ENCODE measurements around the gene TMEM25. TPM values are rescaled to one million over a fixed set of nuclear protein-coding genes. Genes with fewer than 3 reads are reported as not detected.

TMEM25 gene
- total and polyA plus RNA-seq, 4 donors: 5.5 to 19.9 (median 7.2) TPM

GRCh38 chr11:118535261-118535660, 4.3 kb downstream of the TMEM25 start:
- TF ChIP-seq CTCF (IDR thresholded peaks at IDR 0.05; ENCODE audit: low read depth, low read length, missing input control): no peak
- no peak for TF ChIP-seq ATF3 (IDR thresholded peaks at IDR 0.05)
- TF ChIP-seq JUND (IDR thresholded peaks at IDR 0.05): no peak
- TF ChIP-seq FOXA2 (IDR thresholded peaks at IDR 0.05): no peak
- no peak for TF ChIP-seq YY1 (IDR thresholded peaks at IDR 0.05)
- no peak for TF ChIP-seq RXRA (IDR thresholded peaks at IDR 0.05)
- no peak for TF ChIP-seq GABPA (IDR thresholded peaks at IDR 0.05 in 1 of 2, conservative IDR thresholded peaks at IDR 0.05 in 1 of 2)
- no peak for TF ChIP-seq ZBTB33 (IDR thresholded peaks at IDR 0.05)
- TF ChIP-seq REST (IDR thresholded peaks at IDR 0.05): no peak
- no peak for TF ChIP-seq SP1 (IDR thresholded peaks at IDR 0.05)
- TF ChIP-seq HNF4G (IDR thresholded peaks at IDR 0.05): no peak
- TF ChIP-seq HNF4A (conservative IDR thresholded peaks at IDR 0.05): no peak
- TF ChIP-seq NR2F2 (IDR thresholded peaks at IDR 0.05): no peak
- no peak for TF ChIP-seq MAX (IDR thresholded peaks at IDR 0.05)
- no peak for TF ChIP-seq RAD21 (IDR thresholded peaks at IDR 0.05)
- TF ChIP-seq EGR1 (IDR thresholded peaks at IDR 0.05; ENCODE audit: low read depth in 2 of 2): no peak
- no peak for TF ChIP-seq TAF1 (conservative IDR thresholded peaks at IDR 0.05)
- no peak for TF ChIP-seq FOXA1 (IDR thresholded peaks at IDR 0.05)
- H3K9ac ChIP-seq (ENCODE audit: low read depth in 1 of 2, low read length in 2 of 2): no peak overlapping the region
- H3K4me1 ChIP-seq (ENCODE audit: control insufficient read depth in 4 of 4, insufficient read depth in 4 of 4, low read length in 3 of 4): peaks cover 11 to 44% (median 30%) of the 10 kb centered on the region in 4 donors
- no peaks in the 10 kb centered on the region for H3K9me3 ChIP-seq (ENCODE audit: control insufficient read depth in 4 of 4, low read length in 3 of 4)
- no peak overlapping the region for H3K4me3 ChIP-seq (ENCODE audit: low read depth in 1 of 3, low read length in 3 of 3)
- H3K27ac ChIP-seq (ENCODE audit: low read depth in 1 of 2, low read length in 2 of 2): no peak overlapping the region
- H3K36me3 ChIP-seq (ENCODE audit: control insufficient read depth in 4 of 4, insufficient read depth in 3 of 4, low read depth in 1 of 4, low read length in 3 of 4): peaks cover 0 to 4% (median 0%) of the 10 kb centered on the region in 4 donors
- H3K27me3 ChIP-seq (ENCODE audit: control insufficient read depth in 4 of 4, insufficient read depth in 4 of 4, low read length in 3 of 4): no peaks in the 10 kb centered on the region
- no peak for DNase-seq (ENCODE audit: low spot score)
- 89% methylated on average over 9 of the region's 9 CpGs for WGBS
